ENCODE data around the gene C3orf22. TPM values are rescaled to one million over a fixed set of nuclear protein-coding genes. Genes with fewer than 3 reads are reported as not detected.

C3orf22 gene
- total RNA-seq, 1 donor, result not detected

GRCh38 chr3:126516936-126517290 lies 41.8 kb downstream of the C3orf22 start:
- no peak for DNase-seq (ENCODE audit: low read depth in 2 of 3, low spot score in 2 of 3)

GRCh38 chr3:126516152-126516935 lies 42.4 kb downstream of the C3orf22 start:
- no peak for DNase-seq (ENCODE audit: low read depth in 2 of 3, low spot score in 2 of 3)

GRCh38 chr3:126515066-126515706 lies 43.5 kb downstream of the C3orf22 start:
- DNase-seq (ENCODE audit: low read depth in 2 of 3, low spot score in 2 of 3), result no peak

- no peak for DNase-seq (ENCODE audit: low read depth in 2 of 3, low spot score in 2 of 3)
Measured at GRCh38 chr3:126514161-126514560, 44.6 kb downstream of the C3orf22 start.

GRCh38 chr3:126512916-126513650 lies 45.6 kb downstream of the C3orf22 start:
- DNase-seq (ENCODE audit: low read depth in 2 of 3, low spot score in 2 of 3), result no peak

- DNase-seq (ENCODE audit: low read depth in 2 of 3, low spot score in 2 of 3), result no peak
Measured at GRCh38 chr3:126512026-126512425, 46.7 kb downstream of the C3orf22 start.

- DNase-seq (ENCODE audit: low read depth in 2 of 3, low spot score in 2 of 3), result no peak
Measured at GRCh38 chr3:126511291-126511690, 47.4 kb downstream of the C3orf22 start.

GRCh38 chr3:126510308-126510910 lies 48.3 kb downstream of the C3orf22 start:
- DNase-seq (ENCODE audit: low read depth in 2 of 3, low spot score in 2 of 3), result no peak

GRCh38 chr3:126509597-126510307 lies 49.0 kb downstream of the C3orf22 start:
- DNase-seq (ENCODE audit: low read depth in 2 of 3, low spot score in 2 of 3), result no peak

GRCh38 chr3:126508564-126508964 lies 50.2 kb downstream of the C3orf22 start:
- no peak for DNase-seq (ENCODE audit: low read depth in 2 of 3, low spot score in 2 of 3)

- DNase-seq (ENCODE audit: low read depth in 2 of 3, low spot score in 2 of 3), result no peak
Measured at GRCh38 chr3:126507886-126508285, 50.8 kb downstream of the C3orf22 start.

GRCh38 chr3:126503701-126504100 lies 55.0 kb downstream of the C3orf22 start:
- no peak for DNase-seq (ENCODE audit: low read depth in 2 of 3, low spot score in 2 of 3)

GRCh38 chr3:126502656-126503055 lies 56.1 kb downstream of the C3orf22 start:
- DNase-seq (ENCODE audit: low read depth in 2 of 3, low spot score in 2 of 3), result no peak

GRCh38 chr3:126501736-126502135 lies 57.0 kb downstream of the C3orf22 start:
- DNase-seq (ENCODE audit: low read depth in 2 of 3, low spot score in 2 of 3), result no peak

GRCh38 chr3:126501054-126501453 lies 57.7 kb downstream of the C3orf22 start:
- no peak for DNase-seq (ENCODE audit: low read depth in 2 of 3, low spot score in 2 of 3)

GRCh38 chr3:126500016-126500415 lies 58.7 kb downstream of the C3orf22 start:
- DNase-seq (ENCODE audit: low read depth in 2 of 3, low spot score in 2 of 3), result no peak

Small RNA genes lying within 50 kb of the gene (small RNA-seq; reads per million reads assigned to genes)
- not detected for gene RNA5SP138

Other genes with a start within 250 kb of the C3orf22 start
- under 0.01 TPM for gene KLF15, start 201.5 kb downstream of the C3orf22 start, total RNA-seq
- gene CFAP100, start 164.0 kb downstream of the C3orf22 start, total RNA-seq, result not detected
- gene ZXDC, start 83.0 kb downstream of the C3orf22 start, total RNA-seq, result 82.7 TPM
- under 0.01 TPM for gene UROC1, start 41.2 kb downstream of the C3orf22 start, total RNA-seq
- 36.4 TPM for gene CHST13, start 34.8 kb downstream of the C3orf22 start, total RNA-seq
- 15.1 TPM for gene TXNRD3, start 96.2 kb upstream of the C3orf22 start, total RNA-seq
- 10.8 TPM for gene CHCHD6, start 145.3 kb upstream of the C3orf22 start, total RNA-seq

Measured in hematopoietic multipotent progenitor cell (in vitro differentiated cells).